Right lobe of liver (tissue), 6 donors: Measurements from ENCODE around the gene SEMA4A. TPM values are rescaled to one million over a fixed set of nuclear protein-coding genes. Genes with fewer than 3 reads are reported as not detected.

Experiments
- ATAC-seq, 4 donors: fragments of 200-7000 bp; cut with Tn5 transposase; one replicate each; pipeline ENCODE4 v1.9.1; 2020; ENCODE audit warnings: mild to moderate bottlenecking in 4 of 4, moderate library complexity in 4 of 4
- DNase-seq, 3 donors: peaks; one replicate each; pipeline ENCODE4 v3.0.0-alpha.2; 2020
- H3K27ac ChIP-seq, 3 donors: fragments of 200-600 bp; one replicate each; pipeline ENCODE4 v1.8.0; 2022
- H3K27me3 ChIP-seq, 2 donors: fragments of 200-600 bp; one replicate each; pipeline ENCODE4 v1.8.0; 2022
- H3K36me3 ChIP-seq, 4 donors: fragments of 200-600 bp; sonication (generic) in 1 of 4; one replicate each; pipeline versions ENCODE4 v1.5.1 to v1.8.0; 2017 to 2022; ENCODE audit warnings: control low read depth in 1 of 4
- H3K4me1 ChIP-seq, 4 donors: fragments of 200-600 bp; sonication (generic) in 1 of 4; one replicate each; pipeline versions ENCODE4 v1.5.1 to v1.8.0; 2017 to 2022; ENCODE audit warnings: control low read depth in 1 of 4
- H3K4me3 ChIP-seq, 3 donors: fragments of 200-600 bp; one replicate each; pipeline ENCODE4 v1.8.0; 2022
- H3K9me3 ChIP-seq, 4 donors: fragments of 200-600 bp; sonication (generic) in 1 of 4; one replicate each; pipeline versions ENCODE4 v1.5.1 to v1.8.0; 2017 to 2022; ENCODE audit warnings: control low read depth in 1 of 4
- CTCF ChIP-seq, 4 donors: fragments of 200-600 bp in 3 of 4; fragments of 450-650 bp in 1 of 4; IDR thresholded peaks; one replicate each; pipeline versions ENCODE4 v1.5.1 to v1.8.0; 2016 to 2022; ENCODE audit warnings: antibody characterized with exemption in 4 of 4, mild to moderate bottlenecking in 2 of 4
- POLR2A ChIP-seq: fragments of 450-650 bp; IDR thresholded peaks from one replicate; pipeline ENCODE4 v1.6.1; 2017; ENCODE audit warnings: antibody characterized with exemption, mild to moderate bottlenecking
- WGBS: methylation state at CpG from one replicate; pipeline ENCODE4 v1.1.6; 2018; ENCODE audit warnings: low coverage, low lambda C conversion rate; ENCODE audit not compliant: insufficient coverage; ENCODE audit errors: missing lambda C conversion rate; 5-methylcytosine and 5-hydroxymethylcytosine counted together
- intact Hi-C, 2 donors: fragments of 100-400 bp; cut with DNase I; formaldehyde crosslinking; loops; one replicate each; pipeline versions ENCODE4 v1.11.2 to v1.14.1; 2022
- total RNA-seq, 6 experiments: library from RNA; depleted of rRNA in 2 of 6; stranded (reverse); fragments of >200 nt in 2 of 6; fragmentation: NEBNext Ultra II Directional in 3 of 6; extraction: Animal tissue kit (Norgen Biotek cat#: 25700) in 3 of 6; gene quantifications; one replicate each; pipeline versions ENCODE4 v1.1.0 to v1.2.4, GENCODE V29; 2016 to 2023
- donor health status: DM: no; HTN: yes; CAD: no.
- donor health status: DM: no; HTN: no; CAD: no.
- donor health status: DM: no; HTN: no; CAD: no.
- donor health status: DM: no; HTN: yes; CAD: no.
- donor health status: DM: no; HTN: yes; CAD: no.

Gene SEMA4A
- total RNA-seq, 6 experiments from 2014 or later = 0.62 to 2.6 (median 1.3) TPM

- Histone ChIP-seq H3K27me3 (no peaks in the 10 kb centered on the region), H3K9me3 (no peaks in the 10 kb centered on the region), H3K4me3 (no peak overlapping the region), H3K27ac (no peak overlapping the region), H3K36me3 (peaks cover 15 to 71% (median 56%) of the 10 kb centered on the region in 4 donors), H3K4me1 (no peaks in the 10 kb centered on the region)
- intact Hi-C loops = loop anchor here in 1 of 2 donors (10.0 kb wide), 1 partner anchor 109 kb away; the partner anchor contains the start of genes BGLAP and PAQR6
- DNase-seq (no peak), ATAC-seq (no peak)
- 82% methylated on average over 20 of the region's 34 CpGs for WGBS
- TF ChIP-seq CTCF (IDR thresholded peaks at IDR 0.05) (no peak), POLR2A (no peak)
Observed at GRCh38 chr1:156135930-156136871, 17.2 kb upstream of the SEMA4A start.

- ATAC-seq (no peak), DNase-seq (no peak)
- Histone ChIP-seq H3K4me1 (no peaks in the 10 kb centered on the region), H3K36me3 (peaks cover 15 to 63% (median 50%) of the 10 kb centered on the region in 4 donors), H3K9me3 (no peaks in the 10 kb centered on the region), H3K27ac (no peak overlapping the region), H3K4me3 (no peak overlapping the region), H3K27me3 (no peaks in the 10 kb centered on the region)
- TF ChIP-seq POLR2A = no peak
- no peak for TF ChIP-seq CTCF (IDR thresholded peaks at IDR 0.05)
- intact Hi-C loops = loop anchor here in 1 of 2 donors (10.0 kb wide), 1 partner anchor 108 kb away; the partner anchor contains the start of genes BGLAP and PAQR6
- WGBS = 78% methylated on average over 7 of the region's 12 CpGs
Observed at GRCh38 chr1:156136970-156137483, 16.4 kb upstream of the SEMA4A start.

- WGBS = no CpG with 5 or more reads among the region's 22 CpGs
- no peak for ATAC-seq
- intact Hi-C loops = loop anchor here in 1 of 2 donors (10.0 kb wide), 1 partner anchor 106 kb away; the partner anchor contains the start of genes BGLAP and PAQR6
Observed at GRCh38 chr1:156138458-156138867, 14.9 kb upstream of the SEMA4A start.

More at GRCh38 chr1:156138458-156138867, 14.9 kb upstream of the SEMA4A start:
- peaks cover 14 to 53% (median 45%) of the 10 kb centered on the region in 4 donors for H3K36me3 ChIP-seq
- H3K4me3 ChIP-seq = no peak overlapping the region
- H3K27me3 ChIP-seq = no peaks in the 10 kb centered on the region
- no peak for DNase-seq
- TF ChIP-seq POLR2A = no peak
- TF ChIP-seq CTCF (IDR thresholded peaks at IDR 0.05) = no peak
- H3K27ac ChIP-seq = no peak overlapping the region
- H3K9me3 ChIP-seq = no peaks in the 10 kb centered on the region
- no peaks in the 10 kb centered on the region for H3K4me1 ChIP-seq
